Smooth muscle cell (in vitro differentiated cells): ENCODE data around the gene NPHP1. TPM values are rescaled to one million over a fixed set of nuclear protein-coding genes. Genes with fewer than 3 reads are reported as not detected.
A peak's percentile ranks its signal among the peaks of the same experiment; 100 is the strongest.

Experiments
- DNase-seq: peaks from one replicate; lab custom pipeline; 2025; ENCODE audit not compliant: unreplicated experiment; lab: John Stamatoyannopoulos, UW
- H2AFZ ChIP-seq: fragments of 200-600 bp; sonication (generic); 2 replicates; pipeline ENCODE4 v1.6.0; 2016; ENCODE audit warnings: antibody characterized with exemption, low read depth, mild to moderate bottlenecking
- H3F3A ChIP-seq: fragments of 200-600 bp; sonication (generic); 2 replicates; pipeline ENCODE4 v1.6.0; 2017; ENCODE audit warnings: antibody characterized with exemption, low read depth
- H3K27ac ChIP-seq: fragments of 200-600 bp; sonication (generic); 2 replicates; pipeline ENCODE4 v1.5.1; 2016; ENCODE audit warnings: low read depth, mild to moderate bottlenecking
- H3K27me3 ChIP-seq: fragments of 200-600 bp; sonication (generic); 2 replicates; pipeline ENCODE4 v1.6.1; 2016; ENCODE audit warnings: low read depth, mild to moderate bottlenecking
- H3K36me3 ChIP-seq: fragments of 200-600 bp; sonication (generic); 2 replicates; pipeline ENCODE4 v1.5.1; 2016; ENCODE audit warnings: low read depth
- H3K4me1 ChIP-seq: fragments of 200-600 bp; sonication (generic); 2 replicates; pipeline ENCODE4 v1.5.1; 2016; ENCODE audit warnings: low read depth
- H3K4me2 ChIP-seq: fragments of 200-600 bp; sonication (generic); 2 replicates; pipeline ENCODE4 v1.6.0; 2016; ENCODE audit warnings: mild to moderate bottlenecking
- H3K4me3 ChIP-seq: fragments of 200-600 bp; sonication (generic); 2 replicates; pipeline ENCODE4 v1.5.1; 2016; ENCODE audit warnings: mild to moderate bottlenecking
- H3K79me2 ChIP-seq: fragments of 200-600 bp; sonication (generic); 2 replicates; pipeline ENCODE4 v1.6.0; 2016; ENCODE audit warnings: low read depth, mild to moderate bottlenecking
- H3K9ac ChIP-seq: fragments of 200-600 bp; sonication (generic); 2 replicates; pipeline ENCODE4 v1.6.0; 2016; ENCODE audit warnings: low read depth
- H3K9me3 ChIP-seq: fragments of 200-600 bp; sonication (generic); replicated peaks from 2 replicates; pipeline ENCODE4 v1.5.1; 2016; ENCODE audit warnings: low read depth
- H4K20me1 ChIP-seq: fragments of 200-600 bp; sonication (generic); 2 replicates; pipeline ENCODE4 v1.6.0; 2016; ENCODE audit warnings: low read depth
- CTCF ChIP-seq: fragments of 200-600 bp; sonication (generic); IDR thresholded peaks from 2 replicates; pipeline ENCODE4 v1.5.1; 2017; ENCODE audit warnings: borderline replicate concordance, mild to moderate bottlenecking, antibody characterized with exemption; ENCODE audit not compliant: insufficient read depth, poor library complexity, severe bottlenecking
- WGBS: methylation state at CpG from one replicate; pipeline ENCODE4 v1.1.7; 2016; ENCODE audit warnings: low lambda C conversion rate; 5-methylcytosine and 5-hydroxymethylcytosine counted together
- polyA plus RNA-seq: library from polyadenylated mRNA; unstranded; fragments of >200 nt; fragmentation: Nextera tagmentation; extraction: Ambion mirVana; gene quantifications from 2 replicates; pipeline ENCODE4 v1.2.1, GENCODE V29; 2016
- total RNA-seq: library from RNA; depleted of rRNA; stranded (reverse); fragments of >200 nt; gene quantifications from 2 replicates; pipeline ENCODE4 v1.2.3, GENCODE V29; 2014

The NPHP1 gene
- total and polyA plus RNA-seq, 2 experiments from 2014 or later, result 7.0 to 7.7 TPM

DNA sequence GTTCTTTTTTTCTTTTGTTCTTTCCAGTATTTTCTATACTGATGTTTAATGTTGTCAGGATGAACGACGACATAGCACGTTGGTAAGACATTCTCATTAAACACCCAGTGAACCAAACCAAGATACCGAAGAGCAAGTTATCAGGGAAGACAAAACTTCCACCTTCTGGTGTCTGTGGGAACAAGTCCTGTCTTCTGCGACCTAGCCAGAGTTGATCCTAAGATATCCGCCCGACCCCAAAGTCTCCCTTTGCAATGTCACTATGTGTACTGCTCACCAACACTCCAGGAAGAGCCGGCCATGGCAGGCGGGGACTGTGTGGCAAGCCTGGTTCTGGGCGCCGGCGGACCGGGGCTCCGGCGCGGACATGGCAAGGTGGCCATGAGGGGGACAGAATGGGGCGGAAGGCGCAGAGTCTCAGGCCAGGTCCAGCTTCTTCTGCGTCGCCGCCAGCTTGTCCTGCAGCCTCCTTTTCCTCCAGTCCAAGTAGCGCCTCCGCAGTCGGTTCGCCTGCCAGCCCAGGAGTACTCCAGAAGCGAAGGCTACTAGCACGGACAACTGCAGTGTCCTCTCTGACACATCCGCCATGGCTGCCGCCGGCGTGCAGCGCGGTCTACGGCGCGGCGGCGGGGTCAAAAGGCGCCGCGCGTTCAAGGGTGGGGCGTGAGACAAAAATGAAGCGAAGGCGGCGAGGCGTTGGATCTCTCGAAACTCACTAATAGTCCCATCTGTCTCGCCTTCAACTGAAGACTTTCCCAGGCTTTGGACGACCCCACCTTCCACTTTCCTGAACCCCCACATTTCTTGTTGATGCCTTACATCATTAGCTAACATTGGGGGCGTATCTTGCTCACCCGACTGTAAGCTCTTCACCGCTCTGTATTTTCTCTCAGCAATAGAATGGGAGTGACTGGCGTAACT is 7.4 kb upstream of the NPHP1 start, which contains the start of gene MTLN:
Gene MTLN (minus strand): TSS at position 610 of the 921 bp plus-strand sequence. CDS start 22 bp downstream, at position 588.
- peak within 1 kb of the TSS; percentile 97 for H2AFZ ChIP-seq
- H3F3A ChIP-seq, result peaks cover 5% of the 10 kb centered on the region
- H3K9ac ChIP-seq, result peak within 1 kb of the TSS; percentile 60
- no peaks in the 10 kb centered on the region for H4K20me1 ChIP-seq
- H3K4me3 ChIP-seq, result peak within 1 kb of the TSS; percentile 66
- 2% methylated on average over 54 of the region's 54 CpGs for WGBS
- H3K79me2 ChIP-seq, result peaks cover 8% of the 10 kb centered on the region
- H3K36me3 ChIP-seq, result no peaks in the 10 kb centered on the region
- H3K4me2 ChIP-seq, result peak within 1 kb of the TSS; percentile 89
- H3K9me3 ChIP-seq, result no peaks in the 10 kb centered on the region
- peak; percentile 35 for DNase-seq
- TF ChIP-seq CTCF, result no peak
- peaks cover 6% of the 10 kb centered on the region for H3K4me1 ChIP-seq
- H3K27me3 ChIP-seq, result peaks cover 11% of the 10 kb centered on the region
- peak within 1 kb of the TSS; percentile 52 for H3K27ac ChIP-seq

GRCh38 chr2:110205660-110206455 is 1.0 kb upstream of the NPHP1 start:
- Histone ChIP-seq H2AFZ (peak overlapping the region; percentile 100), H3K27ac (peak overlapping the region; percentile 61), H3K4me1 (no peaks in the 10 kb centered on the region), H3K9ac (peak overlapping the region; percentile 88), H3K4me2 (peak overlapping the region; percentile 87), H3K27me3 (no peaks in the 10 kb centered on the region), H3K4me3 (peak overlapping the region; percentile 73), H3K9me3 (no peaks in the 10 kb centered on the region), H3F3A (peaks cover 5% of the 10 kb centered on the region), H3K36me3 (no peaks in the 10 kb centered on the region), H3K79me2 (no peaks in the 10 kb centered on the region), H4K20me1 (no peaks in the 10 kb centered on the region)
- no peak for TF ChIP-seq CTCF
- no peak for DNase-seq
- 40% methylated on average over 3 of the region's 3 CpGs for WGBS

DNA sequence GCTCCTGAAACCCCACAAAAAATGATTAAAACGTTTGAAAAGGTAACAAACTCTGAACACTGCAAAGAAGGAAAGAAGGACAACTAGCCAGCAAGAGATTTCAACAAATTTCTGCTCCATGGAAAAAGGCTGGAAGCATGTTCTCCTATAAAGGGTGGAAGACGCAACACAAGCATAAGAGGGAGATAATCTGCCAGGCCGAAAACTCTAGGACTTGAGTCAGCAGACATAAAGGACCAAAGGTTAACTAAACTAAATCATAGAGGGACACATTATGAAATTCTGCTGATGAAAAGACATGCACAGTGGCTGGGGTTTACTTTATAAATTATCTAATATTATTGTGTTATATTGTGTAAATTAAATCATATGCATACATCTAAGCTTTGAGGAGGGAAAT is 6.8 kb downstream of the NPHP1 start:
- no peak overlapping the region for H3K9ac ChIP-seq
- peaks cover 6% of the 10 kb centered on the region for H3K4me1 ChIP-seq
- H3K79me2 ChIP-seq, result no peaks in the 10 kb centered on the region
- no peaks in the 10 kb centered on the region for H3F3A ChIP-seq
- H3K27ac ChIP-seq, result no peak overlapping the region
- no peak overlapping the region for H3K4me3 ChIP-seq
- no peak for TF ChIP-seq CTCF
- no peak overlapping the region for H2AFZ ChIP-seq
- H3K27me3 ChIP-seq, result no peaks in the 10 kb centered on the region
- H4K20me1 ChIP-seq, result no peaks in the 10 kb centered on the region
- H3K4me2 ChIP-seq, result no peak overlapping the region
- H3K36me3 ChIP-seq, result no peaks in the 10 kb centered on the region
- no peaks in the 10 kb centered on the region for H3K9me3 ChIP-seq
- DNase-seq, result no peak
- 75% methylated on average over 3 of the region's 3 CpGs for WGBS
